ENCODE measurements around the gene MT3. TPM values are rescaled to one million over a fixed set of nuclear protein-coding genes. Genes with fewer than 3 reads are reported as not detected.
A peak's percentile ranks its signal among the peaks of the same experiment; 100 is the strongest.

The MT3 gene
- total RNA-seq, 1 experiment from 2014 or later: not detected

GRCh38 chr16:56606476-56607108 is 17.3 kb downstream of the MT3 start:
- DNase-seq: no peak
- no peak for TF ChIP-seq CTCF (IDR thresholded peaks at IDR 0.05; ENCODE audit: unreplicated experiment)
- no peak overlapping the region for H3K27ac Mint-ChIP-seq (ENCODE audit: unreplicated experiment)
- no TSS peak for BruUV-seq (replicated peaks)
- no peaks in the 10 kb centered on the region for H3K9me3 Mint-ChIP-seq (ENCODE audit: low read depth, unreplicated experiment)
- H3K27me3 Mint-ChIP-seq (ENCODE audit: unreplicated experiment): peaks cover 11% of the 10 kb centered on the region
- no peak overlapping the region for H3K4me3 Mint-ChIP-seq (ENCODE audit: low read depth, unreplicated experiment)
- H3K36me3 Mint-ChIP-seq (ENCODE audit: insufficient read depth, unreplicated experiment): peaks cover 18% of the 10 kb centered on the region
- H3K4me1 Mint-ChIP-seq (ENCODE audit: low read depth, unreplicated experiment): peaks cover 39% of the 10 kb centered on the region
- CTCF ChIA-PET: interaction anchor here (1.2 to 4.2 kb wide), 2 partner anchors 23 to 95 kb away, joined by 4 to 71 read pairs; no protein-coding TSS in a partner anchor
- intact Hi-C loops (cut with micrococcal nuclease; ENCODE audit: unreplicated experiment): no loop called here

GRCh38 chr16:56607109-56607618 is 17.8 kb downstream of the MT3 start:
- CTCF ChIA-PET: no interaction called here
- Mint-ChIP-seq H3K4me1 (ENCODE audit: low read depth, unreplicated experiment) (peaks cover 40% of the 10 kb centered on the region), H3K4me3 (ENCODE audit: low read depth, unreplicated experiment) (no peak overlapping the region), H3K9me3 (ENCODE audit: low read depth, unreplicated experiment) (no peaks in the 10 kb centered on the region), H3K27ac (ENCODE audit: unreplicated experiment) (no peak overlapping the region), H3K27me3 (ENCODE audit: unreplicated experiment) (peaks cover 5% of the 10 kb centered on the region), H3K36me3 (ENCODE audit: insufficient read depth, unreplicated experiment) (peaks cover 18% of the 10 kb centered on the region)
- BruUV-seq (replicated peaks): no TSS peak
- DNase-seq: no peak
- no peak for TF ChIP-seq CTCF (IDR thresholded peaks at IDR 0.05; ENCODE audit: unreplicated experiment)
- intact Hi-C loops (cut with micrococcal nuclease; ENCODE audit: unreplicated experiment): no loop called here

GRCh38 chr16:56607675-56608042 is 18.3 kb downstream of the MT3 start:
- peaks cover 18% of the 10 kb centered on the region for H3K36me3 Mint-ChIP-seq (ENCODE audit: insufficient read depth, unreplicated experiment)
- H3K27me3 Mint-ChIP-seq (ENCODE audit: unreplicated experiment): peaks cover under 1% of the 10 kb centered on the region
- CTCF ChIA-PET: interaction anchor here (1.1 to 1.8 kb wide), 2 partner anchors 18 to 94 kb away, joined by 6 to 9 read pairs; partner anchors contain the start of gene MT1E
- no peaks in the 10 kb centered on the region for H3K9me3 Mint-ChIP-seq (ENCODE audit: low read depth, unreplicated experiment)
- intact Hi-C loops (cut with micrococcal nuclease; ENCODE audit: unreplicated experiment): no loop called here
- peaks cover 40% of the 10 kb centered on the region for H3K4me1 Mint-ChIP-seq (ENCODE audit: low read depth, unreplicated experiment)
- BruUV-seq (replicated peaks): no TSS peak
- DNase-seq: no peak
- H3K4me3 Mint-ChIP-seq (ENCODE audit: low read depth, unreplicated experiment): peak overlapping the region; percentile 80
- no peak for TF ChIP-seq CTCF (IDR thresholded peaks at IDR 0.05; ENCODE audit: unreplicated experiment)
- no peak overlapping the region for H3K27ac Mint-ChIP-seq (ENCODE audit: unreplicated experiment)

GRCh38 chr16:56608043-56608875 is 18.9 kb downstream of the MT3 start, which contains the start of gene MT2A:
TSS of gene MT2A (plus strand) at chr16:56608584. CDS start at chr16:56608656, 72 bp downstream.
- DNase-seq: peak; percentile 95
- BruUV-seq (replicated peaks): no TSS peak
- Mint-ChIP-seq H3K4me1 (ENCODE audit: low read depth, unreplicated experiment) (peaks cover 40% of the 10 kb centered on the region), H3K27ac (ENCODE audit: unreplicated experiment) (peak within 1 kb of the TSS; percentile 6), H3K36me3 (ENCODE audit: insufficient read depth, unreplicated experiment) (peaks cover 18% of the 10 kb centered on the region), H3K4me3 (ENCODE audit: low read depth, unreplicated experiment) (peak within 1 kb of the TSS; percentile 80), H3K27me3 (ENCODE audit: unreplicated experiment) (no peaks in the 10 kb centered on the region), H3K9me3 (ENCODE audit: low read depth, unreplicated experiment) (no peaks in the 10 kb centered on the region)
- intact Hi-C loops (cut with micrococcal nuclease; ENCODE audit: unreplicated experiment): no loop called here
- TF ChIP-seq CTCF (IDR thresholded peaks at IDR 0.05; ENCODE audit: unreplicated experiment): no peak
- CTCF ChIA-PET: interaction anchor here (0.6 to 2.1 kb wide), 7 partner anchors 7 to 94 kb away, joined by 3 to 9 read pairs (median 6); partner anchors contain the start of genes MT1E and MT1M
